ENCODE results near the gene ANKRD40. TPM values are rescaled to one million over a fixed set of nuclear protein-coding genes. Genes with fewer than 3 reads are reported as not detected.
A peak's percentile ranks its signal among the peaks of the same experiment; 100 is the strongest.

Gene ANKRD40
- total RNA-seq, 1 donor from 2014 or later = 62.0 TPM

GRCh38 chr17:50679008-50679544, 28.6 kb downstream of the ANKRD40 start:
- no peak overlapping the region for H3K4me3 Mint-ChIP-seq
- DNase-seq (ENCODE audit: low read depth, low spot score) = no peak
- no peaks in the 10 kb centered on the region for H3K36me3 Mint-ChIP-seq (ENCODE audit: low read depth)
- H3K4me1 Mint-ChIP-seq = peaks cover 18% of the 10 kb centered on the region
- H3K27me3 Mint-ChIP-seq (ENCODE audit: low read depth) = no peaks in the 10 kb centered on the region
- no peaks in the 10 kb centered on the region for H3K9me3 Mint-ChIP-seq
- TF ChIP-seq CTCF (conservative IDR thresholded peaks at IDR 0.05) = no peak
- no peak overlapping the region for H3K27ac Mint-ChIP-seq (ENCODE audit: unreplicated experiment)

GRCh38 chr17:50677851-50678375, 29.8 kb downstream of the ANKRD40 start:
- no peak for DNase-seq (ENCODE audit: low read depth, low spot score)

GRCh38 chr17:50676065-50676975, 31.4 kb downstream of the ANKRD40 start:
- no peak overlapping the region for H3K4me3 Mint-ChIP-seq

More at GRCh38 chr17:50677851-50678375, 29.8 kb downstream of the ANKRD40 start:
- H3K27me3 Mint-ChIP-seq (ENCODE audit: low read depth) = no peaks in the 10 kb centered on the region
- no peak overlapping the region for H3K4me3 Mint-ChIP-seq
- no peaks in the 10 kb centered on the region for H3K9me3 Mint-ChIP-seq
- TF ChIP-seq CTCF (conservative IDR thresholded peaks at IDR 0.05) = no peak
- H3K36me3 Mint-ChIP-seq (ENCODE audit: low read depth) = no peaks in the 10 kb centered on the region
- peaks cover 16% of the 10 kb centered on the region for H3K4me1 Mint-ChIP-seq
- H3K27ac Mint-ChIP-seq (ENCODE audit: unreplicated experiment) = no peak overlapping the region

GRCh38 chr17:50675627-50676026, 32.1 kb downstream of the ANKRD40 start:
- Mint-ChIP-seq H3K4me3 (no peak overlapping the region), H3K27me3 (ENCODE audit: low read depth) (no peaks in the 10 kb centered on the region), H3K36me3 (ENCODE audit: low read depth) (no peaks in the 10 kb centered on the region), H3K27ac (ENCODE audit: unreplicated experiment) (no peak overlapping the region), H3K9me3 (no peaks in the 10 kb centered on the region), H3K4me1 (no peaks in the 10 kb centered on the region)
- TF ChIP-seq CTCF (conservative IDR thresholded peaks at IDR 0.05) = no peak
- DNase-seq (ENCODE audit: low read depth, low spot score) = no peak

More at GRCh38 chr17:50676065-50676975, 31.4 kb downstream of the ANKRD40 start:
- no peak for TF ChIP-seq CTCF (conservative IDR thresholded peaks at IDR 0.05)
- no peaks in the 10 kb centered on the region for H3K9me3 Mint-ChIP-seq
- no peak overlapping the region for H3K27ac Mint-ChIP-seq (ENCODE audit: unreplicated experiment)
- no peaks in the 10 kb centered on the region for H3K27me3 Mint-ChIP-seq (ENCODE audit: low read depth)
- H3K4me1 Mint-ChIP-seq = peaks cover 4% of the 10 kb centered on the region
- no peaks in the 10 kb centered on the region for H3K36me3 Mint-ChIP-seq (ENCODE audit: low read depth)
- DNase-seq (ENCODE audit: low read depth, low spot score) = no peak

- peak overlapping the region; percentile 19 for H3K27ac Mint-ChIP-seq (ENCODE audit: unreplicated experiment)
- TF ChIP-seq CTCF (conservative IDR thresholded peaks at IDR 0.05) = no peak
Measured at GRCh38 chr17:50675190-50675589, 32.5 kb downstream of the ANKRD40 start.

More at GRCh38 chr17:50675190-50675589, 32.5 kb downstream of the ANKRD40 start:
- no peak for DNase-seq (ENCODE audit: low read depth, low spot score)
- Mint-ChIP-seq H3K36me3 (ENCODE audit: low read depth) (no peaks in the 10 kb centered on the region), H3K9me3 (no peaks in the 10 kb centered on the region), H3K4me1 (no peaks in the 10 kb centered on the region), H3K4me3 (no peak overlapping the region), H3K27me3 (ENCODE audit: low read depth) (no peaks in the 10 kb centered on the region)

All from neural crest cell (in vitro differentiated cells).